Subcutaneous adipose tissue (tissue), 4 donors: ENCODE data around the gene LORICRIN. TPM values are rescaled to one million over a fixed set of nuclear protein-coding genes. Genes with fewer than 3 reads are reported as not detected.

Source experiments
- total RNA-seq, 4 donors: library from RNA; depleted of rRNA; stranded (reverse); fragments of >200 nt; gene quantifications; one replicate each; pipeline ENCODE4 v1.1.0, GENCODE V29; 2016
- TF ChIP-seq, protein P1 (sequence below): fragments of 450-650 bp; IDR thresholded peaks from one replicate; pipeline ENCODE4 v1.5.1; 2016; ENCODE audit warnings: low read depth, mild to moderate bottlenecking, control low read depth, antibody characterized with exemption, moderate library complexity

The LORICRIN gene
- total RNA-seq, 4 donors from 2014 or later: not detected

DNA sequence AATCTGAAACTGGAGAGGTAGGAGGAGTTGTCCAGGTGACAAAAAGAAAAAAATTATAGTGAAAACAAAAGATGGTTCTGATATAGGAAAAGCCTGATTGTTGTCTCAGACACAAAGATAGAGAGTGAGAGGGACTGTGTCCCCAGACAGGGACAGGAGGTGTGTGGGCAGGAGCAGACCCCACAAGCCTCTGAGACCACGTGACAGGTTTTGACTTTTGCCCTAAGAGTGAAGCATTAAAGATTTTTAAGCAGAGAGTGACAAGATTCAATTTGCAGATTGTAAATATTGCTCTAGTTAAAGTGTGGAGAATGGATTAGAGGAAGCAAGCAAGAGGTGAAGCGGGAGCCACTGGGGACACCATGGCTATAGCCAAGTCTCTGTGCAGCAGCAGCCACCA is 31.7 kb upstream of the LORICRIN start:
- TF ChIP-seq, protein P1, sequence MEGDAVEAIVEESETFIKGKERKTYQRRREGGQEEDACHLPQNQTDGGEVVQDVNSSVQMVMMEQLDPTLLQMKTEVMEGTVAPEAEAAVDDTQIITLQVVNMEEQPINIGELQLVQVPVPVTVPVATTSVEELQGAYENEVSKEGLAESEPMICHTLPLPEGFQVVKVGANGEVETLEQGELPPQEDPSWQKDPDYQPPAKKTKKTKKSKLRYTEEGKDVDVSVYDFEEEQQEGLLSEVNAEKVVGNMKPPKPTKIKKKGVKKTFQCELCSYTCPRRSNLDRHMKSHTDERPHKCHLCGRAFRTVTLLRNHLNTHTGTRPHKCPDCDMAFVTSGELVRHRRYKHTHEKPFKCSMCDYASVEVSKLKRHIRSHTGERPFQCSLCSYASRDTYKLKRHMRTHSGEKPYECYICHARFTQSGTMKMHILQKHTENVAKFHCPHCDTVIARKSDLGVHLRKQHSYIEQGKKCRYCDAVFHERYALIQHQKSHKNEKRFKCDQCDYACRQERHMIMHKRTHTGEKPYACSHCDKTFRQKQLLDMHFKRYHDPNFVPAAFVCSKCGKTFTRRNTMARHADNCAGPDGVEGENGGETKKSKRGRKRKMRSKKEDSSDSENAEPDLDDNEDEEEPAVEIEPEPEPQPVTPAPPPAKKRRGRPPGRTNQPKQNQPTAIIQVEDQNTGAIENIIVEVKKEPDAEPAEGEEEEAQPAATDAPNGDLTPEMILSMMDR: no peak

DNA sequence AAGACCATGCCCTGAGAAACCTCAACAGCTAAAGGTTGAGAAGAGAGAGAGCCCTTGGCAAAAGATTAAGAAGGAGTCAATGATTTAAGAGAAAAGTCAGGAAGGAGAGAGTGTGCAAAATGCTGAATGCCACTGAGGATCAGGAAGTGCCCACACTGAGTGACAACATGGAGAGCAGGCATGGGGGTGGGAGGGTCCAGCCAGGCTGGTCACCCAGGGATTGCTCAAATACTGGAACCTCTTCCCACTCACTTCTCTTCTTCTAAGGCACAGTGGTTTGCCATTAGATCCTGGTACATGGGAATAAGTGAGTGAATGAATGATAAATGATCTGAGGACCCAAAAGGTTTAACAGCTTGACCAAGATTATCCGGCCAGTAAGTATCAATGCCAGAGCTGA is 31.0 kb upstream of the LORICRIN start:
- TF ChIP-seq, protein P1: no peak

DNA sequence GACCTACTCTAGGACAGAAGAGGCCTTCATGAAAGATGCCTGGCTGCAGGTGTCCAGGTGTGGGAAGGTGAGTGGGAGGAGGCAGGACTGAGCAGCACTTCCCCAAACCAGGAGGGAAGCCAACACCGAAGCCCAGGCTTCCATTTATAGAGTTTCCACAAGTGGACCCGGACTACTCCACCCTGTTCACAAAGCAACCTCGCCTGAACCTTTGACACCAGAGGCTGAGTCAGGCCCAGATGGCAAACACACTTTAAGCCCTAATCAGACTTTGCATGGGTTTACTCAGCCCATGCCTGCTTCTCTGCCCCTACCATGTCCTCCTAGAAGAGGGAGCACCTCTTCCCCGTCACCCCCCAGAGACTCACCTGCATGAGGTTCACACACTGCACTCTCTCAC is 28.1 kb upstream of the LORICRIN start:
- TF ChIP-seq, protein P1: no peak

DNA sequence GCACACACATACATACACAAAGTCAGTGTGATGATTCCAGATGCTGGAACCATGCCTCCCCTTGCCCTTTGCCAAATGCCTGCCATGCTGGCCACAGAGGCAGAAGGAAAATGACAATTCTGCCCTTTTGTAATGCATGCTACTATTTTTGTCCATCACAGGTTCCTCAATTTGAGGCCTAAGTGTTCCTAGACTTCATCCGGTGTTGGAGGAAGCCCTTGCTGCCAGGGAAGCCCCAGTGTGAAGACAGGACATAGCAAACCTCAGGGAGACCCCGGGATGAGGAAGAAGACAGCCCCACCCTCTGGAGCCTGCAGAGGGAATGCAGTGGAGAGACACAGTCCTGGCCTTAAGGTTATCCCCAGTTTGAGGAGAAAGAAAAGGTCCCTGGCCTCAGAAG is 27.7 kb upstream of the LORICRIN start:
- TF ChIP-seq, protein P1: no peak

DNA sequence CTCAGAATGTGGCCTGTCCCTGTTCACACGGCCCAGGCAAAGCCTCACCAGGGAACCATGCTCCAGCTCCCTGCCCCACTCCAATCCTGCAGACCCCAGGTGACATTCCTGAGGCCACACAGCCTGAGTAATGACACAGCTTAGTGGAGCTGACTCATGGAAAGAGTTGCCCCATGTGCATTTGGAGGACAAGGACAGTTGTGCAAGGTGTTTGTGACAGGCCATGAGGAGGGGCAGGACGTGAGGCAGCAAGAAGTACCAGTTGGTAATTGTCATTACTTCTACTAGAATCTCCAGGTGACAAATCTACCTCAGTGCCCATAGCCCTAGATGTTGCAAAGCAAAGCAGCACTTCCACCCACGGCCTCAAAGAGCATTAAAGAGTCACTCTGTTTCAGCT is 26.9 kb upstream of the LORICRIN start:
- TF ChIP-seq, protein P1: no peak

DNA sequence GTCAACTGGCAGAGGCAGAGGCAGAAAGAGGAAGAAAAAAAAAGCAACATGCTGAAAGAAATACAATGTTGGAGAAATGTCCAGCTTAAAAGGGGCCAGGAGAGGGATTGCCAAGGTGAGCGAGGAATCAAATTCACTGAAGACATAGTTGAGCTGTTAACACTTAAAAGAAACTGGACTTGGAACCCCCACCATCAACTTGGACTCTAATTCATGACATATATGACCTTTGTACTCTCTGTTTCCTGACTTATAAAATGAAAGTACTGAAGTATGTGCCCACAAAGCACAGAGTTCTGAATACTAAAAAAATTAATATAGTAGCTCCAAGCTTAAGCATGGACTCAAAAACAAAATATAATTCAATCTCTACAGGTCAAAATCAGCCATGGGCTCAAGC is 26.0 kb upstream of the LORICRIN start:
- TF ChIP-seq, protein P1: no peak

DNA sequence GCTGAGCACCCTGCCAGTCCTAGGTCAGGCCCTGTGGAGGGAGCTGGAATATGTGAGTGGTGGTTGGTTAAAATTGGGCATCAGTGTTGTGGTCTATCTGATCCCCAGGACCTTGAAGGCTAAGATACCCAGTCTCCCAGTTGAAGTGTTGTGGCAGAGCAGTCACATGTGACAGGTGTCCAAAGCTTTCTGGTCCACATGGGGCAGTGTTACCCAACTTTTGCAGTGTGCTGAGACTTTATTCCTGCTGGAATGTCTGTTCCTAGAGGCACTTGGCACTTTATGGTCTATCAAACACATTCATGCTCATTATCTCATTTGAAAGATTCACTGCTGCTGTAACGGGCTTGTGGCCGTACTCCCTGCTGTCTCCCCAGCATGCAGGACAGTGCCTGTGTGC is 21.0 kb upstream of the LORICRIN start:
- TF ChIP-seq, protein P1: no peak
